Measurements from ENCODE around the gene PHACTR1.
"Not testable (repeated sequence)": the region's sequence is repeated elsewhere in the genome, so short reads cannot be mapped to it uniquely, and the experiment has no call there.

The PHACTR1 gene

GRCh38 chr6:12944001-12944400, 227.4 kb downstream of the PHACTR1 start:
- Histone ChIP-seq H4K91ac (ENCODE audit: low read depth, low read length, poor library complexity) (no peak overlapping the region), H2BK120ac (ENCODE audit: low read depth, low read length) (no peak overlapping the region), H3K23ac (ENCODE audit: low read depth, low read length, poor library complexity) (no peak overlapping the region), H3K18ac (ENCODE audit: low read length) (no peak overlapping the region), H3K9me3 (replicated peaks in 1 of 2; ENCODE audit: control insufficient read depth in 2 of 2, insufficient read depth in 1 of 2, low read depth in 1 of 2, low read length in 2 of 2) (no peaks in the 10 kb centered on the region), H3K9ac (ENCODE audit: low read depth, low read length, poor library complexity) (no peak overlapping the region), H2BK15ac (ENCODE audit: low read length) (no peak overlapping the region), H4K8ac (ENCODE audit: low read depth, low read length) (no peak overlapping the region), H2AK5ac (ENCODE audit: low read depth, low read length) (no peak overlapping the region), H3K14ac (ENCODE audit: low read length) (no peak overlapping the region), H2AFZ (ENCODE audit: low read length) (no peak overlapping the region), H3K79me1 (ENCODE audit: low read depth, low read length) (no peaks in the 10 kb centered on the region), H3K27me3 (ENCODE audit: control insufficient read depth in 3 of 3, insufficient read depth in 3 of 3, low read depth in 1 of 3, low read length in 3 of 3) (no peaks in the 10 kb centered on the region), H3K4me2 (ENCODE audit: insufficient read depth, low read length, poor library complexity, severe bottlenecking) (no peak overlapping the region), H3K4me3 (ENCODE audit: low read length in 2 of 2) (no peak overlapping the region), H2BK12ac (ENCODE audit: low read length) (no peak overlapping the region), H3K36me3 (replicated peaks in 1 of 2; ENCODE audit: control insufficient read depth in 2 of 2, insufficient read depth in 2 of 2, low read length in 2 of 2) (no peaks in the 10 kb centered on the region), H3K4ac (ENCODE audit: low read length) (no peak overlapping the region), H3K27ac (replicated peaks; ENCODE audit: low read length) (no peak overlapping the region), H3K4me1 (ENCODE audit: control insufficient read depth in 2 of 2, insufficient read depth in 1 of 2, low read depth in 1 of 2, low read length in 2 of 2) (peaks cover 0 to 3% of the 10 kb centered on the region in 2 donors), H2BK5ac (ENCODE audit: low read length) (no peak overlapping the region)
- WGBS, 2 donors (ENCODE audit: extremely low coverage in 2 of 2, insufficient read length in 2 of 2, insufficient replicate concordance in 1 of 2), result no CpG with 5 or more reads among the region's 2 CpGs
- no peak for DNase-seq (ENCODE audit: low spot score)

- not testable (repeated sequence) for H3K36me3 ChIP-seq (replicated peaks in 1 of 2; ENCODE audit: control insufficient read depth in 2 of 2, insufficient read depth in 2 of 2, low read length in 2 of 2); H3K14ac ChIP-seq (ENCODE audit: low read length); H3K9ac ChIP-seq (ENCODE audit: low read depth, low read length, poor library complexity); H3K27ac ChIP-seq (replicated peaks; ENCODE audit: low read length); H2BK120ac ChIP-seq (ENCODE audit: low read depth, low read length); H3K4me3 ChIP-seq (ENCODE audit: low read length in 2 of 2); H2BK5ac ChIP-seq (ENCODE audit: low read length); H3K4ac ChIP-seq (ENCODE audit: low read length); H3K27me3 ChIP-seq (ENCODE audit: control insufficient read depth in 3 of 3, insufficient read depth in 3 of 3, low read depth in 1 of 3, low read length in 3 of 3); H3K18ac ChIP-seq (ENCODE audit: low read length); DNase-seq (ENCODE audit: low spot score); H2BK12ac ChIP-seq (ENCODE audit: low read length); H4K91ac ChIP-seq (ENCODE audit: low read depth, low read length, poor library complexity); H3K79me1 ChIP-seq (ENCODE audit: low read depth, low read length); H3K9me3 ChIP-seq (replicated peaks in 1 of 2; ENCODE audit: control insufficient read depth in 2 of 2, insufficient read depth in 1 of 2, low read depth in 1 of 2, low read length in 2 of 2); H2AFZ ChIP-seq (ENCODE audit: low read length); H3K23ac ChIP-seq (ENCODE audit: low read depth, low read length, poor library complexity); H3K4me1 ChIP-seq (ENCODE audit: control insufficient read depth in 2 of 2, insufficient read depth in 1 of 2, low read depth in 1 of 2, low read length in 2 of 2); H2BK15ac ChIP-seq (ENCODE audit: low read length); H3K4me2 ChIP-seq (ENCODE audit: insufficient read depth, low read length, poor library complexity, severe bottlenecking); H2AK5ac ChIP-seq (ENCODE audit: low read depth, low read length); H4K8ac ChIP-seq (ENCODE audit: low read depth, low read length)
- WGBS, 2 donors (ENCODE audit: extremely low coverage in 2 of 2, insufficient read length in 2 of 2, insufficient replicate concordance in 1 of 2), result no CpG with 5 or more reads among the region's 16 CpGs
Observed at GRCh38 chr6:12944528-12944927, 228.0 kb downstream of the PHACTR1 start.

- H2BK5ac ChIP-seq (ENCODE audit: low read length), result no peak overlapping the region
- H3K36me3 ChIP-seq (replicated peaks in 1 of 2; ENCODE audit: control insufficient read depth in 2 of 2, insufficient read depth in 2 of 2, low read length in 2 of 2), result no peaks in the 10 kb centered on the region
- H3K23ac ChIP-seq (ENCODE audit: low read depth, low read length, poor library complexity), result no peak overlapping the region
- H4K91ac ChIP-seq (ENCODE audit: low read depth, low read length, poor library complexity), result no peak overlapping the region
- H3K18ac ChIP-seq (ENCODE audit: low read length), result no peak overlapping the region
- no peak overlapping the region for H3K4me2 ChIP-seq (ENCODE audit: insufficient read depth, low read length, poor library complexity, severe bottlenecking)
- no peak overlapping the region for H3K27ac ChIP-seq (replicated peaks; ENCODE audit: low read length)
- no peak overlapping the region for H3K4ac ChIP-seq (ENCODE audit: low read length)
- WGBS, 2 donors (ENCODE audit: extremely low coverage in 2 of 2, insufficient read length in 2 of 2, insufficient replicate concordance in 1 of 2), result no CpG with 5 or more reads among the region's 4 CpGs
- no peak overlapping the region for H3K9ac ChIP-seq (ENCODE audit: low read depth, low read length, poor library complexity)
- no peak overlapping the region for H2BK12ac ChIP-seq (ENCODE audit: low read length)
- no peaks in the 10 kb centered on the region for H3K79me1 ChIP-seq (ENCODE audit: low read depth, low read length)
- no peak overlapping the region for H2AFZ ChIP-seq (ENCODE audit: low read length)
- no peak overlapping the region for H3K4me3 ChIP-seq (ENCODE audit: low read length in 2 of 2)
- no peaks in the 10 kb centered on the region for H3K9me3 ChIP-seq (replicated peaks in 1 of 2; ENCODE audit: control insufficient read depth in 2 of 2, insufficient read depth in 1 of 2, low read depth in 1 of 2, low read length in 2 of 2)
- H2AK5ac ChIP-seq (ENCODE audit: low read depth, low read length), result no peak overlapping the region
- no peak overlapping the region for H4K8ac ChIP-seq (ENCODE audit: low read depth, low read length)
- H3K27me3 ChIP-seq (ENCODE audit: control insufficient read depth in 3 of 3, insufficient read depth in 3 of 3, low read depth in 1 of 3, low read length in 3 of 3), result no peaks in the 10 kb centered on the region
- H3K4me1 ChIP-seq (ENCODE audit: control insufficient read depth in 2 of 2, insufficient read depth in 1 of 2, low read depth in 1 of 2, low read length in 2 of 2), result peaks cover 0 to 5% of the 10 kb centered on the region in 2 donors
- no peak overlapping the region for H2BK15ac ChIP-seq (ENCODE audit: low read length)
- H2BK120ac ChIP-seq (ENCODE audit: low read depth, low read length), result no peak overlapping the region
- DNase-seq (ENCODE audit: low spot score), result no peak
- no peak overlapping the region for H3K14ac ChIP-seq (ENCODE audit: low read length)
Observed at GRCh38 chr6:12947151-12947871, 230.7 kb downstream of the PHACTR1 start.

GRCh38 chr6:12947967-12948366, 231.4 kb downstream of the PHACTR1 start:
- H3K27me3 ChIP-seq (ENCODE audit: control insufficient read depth in 3 of 3, insufficient read depth in 3 of 3, low read depth in 1 of 3, low read length in 3 of 3), result no peaks in the 10 kb centered on the region
- no peak overlapping the region for H3K14ac ChIP-seq (ENCODE audit: low read length)
- no peak overlapping the region for H3K4me2 ChIP-seq (ENCODE audit: insufficient read depth, low read length, poor library complexity, severe bottlenecking)
- no peak overlapping the region for H3K18ac ChIP-seq (ENCODE audit: low read length)
- no peak overlapping the region for H2BK12ac ChIP-seq (ENCODE audit: low read length)
- H2AFZ ChIP-seq (ENCODE audit: low read length), result no peak overlapping the region
- H3K27ac ChIP-seq (replicated peaks; ENCODE audit: low read length), result no peak overlapping the region
- no peaks in the 10 kb centered on the region for H3K9me3 ChIP-seq (replicated peaks in 1 of 2; ENCODE audit: control insufficient read depth in 2 of 2, insufficient read depth in 1 of 2, low read depth in 1 of 2, low read length in 2 of 2)
- no peak overlapping the region for H4K8ac ChIP-seq (ENCODE audit: low read depth, low read length)
- H3K79me1 ChIP-seq (ENCODE audit: low read depth, low read length), result no peaks in the 10 kb centered on the region
- H2BK15ac ChIP-seq (ENCODE audit: low read length), result no peak overlapping the region
- H2AK5ac ChIP-seq (ENCODE audit: low read depth, low read length), result no peak overlapping the region
- H2BK5ac ChIP-seq (ENCODE audit: low read length), result no peak overlapping the region
- H3K36me3 ChIP-seq (replicated peaks in 1 of 2; ENCODE audit: control insufficient read depth in 2 of 2, insufficient read depth in 2 of 2, low read length in 2 of 2), result no peaks in the 10 kb centered on the region
- H3K9ac ChIP-seq (ENCODE audit: low read depth, low read length, poor library complexity), result no peak overlapping the region
- H2BK120ac ChIP-seq (ENCODE audit: low read depth, low read length), result no peak overlapping the region
- DNase-seq (ENCODE audit: low spot score), result no peak
- H4K91ac ChIP-seq (ENCODE audit: low read depth, low read length, poor library complexity), result no peak overlapping the region
- H3K4me1 ChIP-seq (ENCODE audit: control insufficient read depth in 2 of 2, insufficient read depth in 1 of 2, low read depth in 1 of 2, low read length in 2 of 2), result peaks cover 0 to 5% of the 10 kb centered on the region in 2 donors
- H3K4ac ChIP-seq (ENCODE audit: low read length), result no peak overlapping the region
- no peak overlapping the region for H3K4me3 ChIP-seq (ENCODE audit: low read length in 2 of 2)
- WGBS, 2 donors (ENCODE audit: extremely low coverage in 2 of 2, insufficient read length in 2 of 2, insufficient replicate concordance in 1 of 2), result no CpG with 5 or more reads among the region's 1 CpG
- H3K23ac ChIP-seq (ENCODE audit: low read depth, low read length, poor library complexity), result no peak overlapping the region
